NCI-H1092 treated with DMSO at 0.1 percent for 48 hours (cell line): Measurements from ENCODE around the gene SMYD3.

Experiments
- DNase-seq: peaks from one replicate; lab custom pipeline; 2025; lab: John Stamatoyannopoulos, UW

SMYD3 gene

GRCh38 chr1:246214708-246215509, 292.2 kb downstream of the SMYD3 start:
- no peak for DNase-seq

- DNase-seq = no peak
Measured at GRCh38 chr1:246213947-246214346, 293.1 kb downstream of the SMYD3 start.

GRCh38 chr1:246213502-246213901, 293.6 kb downstream of the SMYD3 start:
- no peak for DNase-seq

DNA sequence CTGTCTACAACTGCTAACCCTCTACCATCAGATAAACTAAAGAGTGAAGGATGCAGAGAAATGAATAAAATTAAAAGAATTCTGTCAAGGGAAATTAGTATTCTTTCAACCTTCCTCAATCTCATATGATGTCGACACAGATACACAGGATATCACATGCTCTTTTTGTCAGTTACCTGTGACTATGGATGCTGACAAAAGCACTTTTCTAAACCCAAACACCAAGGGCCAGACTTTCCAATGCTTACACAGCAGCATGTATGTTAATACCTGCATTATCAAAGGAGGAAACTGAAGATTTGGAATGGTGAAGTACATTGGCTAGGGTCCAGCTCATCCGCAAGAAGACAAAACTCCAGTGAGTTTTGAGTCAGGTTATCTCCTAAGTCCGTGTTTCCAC, 294.0 kb downstream of the SMYD3 start:
- no peak for DNase-seq

- DNase-seq = no peak
Measured at GRCh38 chr1:246212013-246212412, 295.1 kb downstream of the SMYD3 start.

GRCh38 chr1:246210756-246211155, 296.3 kb downstream of the SMYD3 start:
- DNase-seq = peak; percentile 83

GRCh38 chr1:246208105-246208504, 299.0 kb downstream of the SMYD3 start:
- DNase-seq = no peak

DNA sequence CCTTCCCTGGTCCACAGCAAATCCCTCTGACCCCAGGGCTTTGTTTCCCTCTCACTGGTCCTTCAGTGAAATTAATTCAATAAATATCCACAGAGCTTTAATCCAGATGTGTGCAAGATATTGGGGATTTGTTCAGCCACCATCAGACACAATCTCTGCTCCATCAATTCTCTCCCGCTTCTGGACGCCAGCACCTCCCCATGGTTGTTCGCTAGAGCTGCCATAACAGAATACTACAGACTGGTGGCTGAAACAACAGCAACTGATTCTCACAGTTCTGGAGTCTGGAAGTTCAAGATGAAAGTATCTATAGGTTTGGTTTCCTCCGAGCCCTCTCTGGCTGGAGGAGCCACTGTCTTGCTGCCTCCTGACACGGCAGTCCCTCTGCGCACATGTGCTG, 303.9 kb downstream of the SMYD3 start:
- no peak for DNase-seq

DNA sequence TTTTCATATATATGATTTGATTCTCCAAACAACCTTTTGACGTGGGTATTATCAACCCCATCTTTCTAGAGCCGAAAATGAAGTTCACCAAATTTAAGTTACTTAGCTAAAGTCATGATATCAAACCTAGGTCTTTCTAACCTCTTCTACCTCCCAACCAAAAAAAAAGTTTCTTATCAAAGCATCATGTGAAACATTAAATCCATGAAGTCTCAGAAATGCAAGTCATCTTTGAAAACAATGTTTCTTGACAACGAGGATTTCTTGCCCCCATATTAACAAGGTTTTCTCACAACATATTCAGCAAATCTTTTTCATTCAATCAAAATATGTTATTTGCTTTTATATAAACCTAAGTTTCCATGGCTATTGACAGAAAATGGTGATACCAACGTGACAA, 306.3 kb downstream of the SMYD3 start:
- no peak for DNase-seq

DNA sequence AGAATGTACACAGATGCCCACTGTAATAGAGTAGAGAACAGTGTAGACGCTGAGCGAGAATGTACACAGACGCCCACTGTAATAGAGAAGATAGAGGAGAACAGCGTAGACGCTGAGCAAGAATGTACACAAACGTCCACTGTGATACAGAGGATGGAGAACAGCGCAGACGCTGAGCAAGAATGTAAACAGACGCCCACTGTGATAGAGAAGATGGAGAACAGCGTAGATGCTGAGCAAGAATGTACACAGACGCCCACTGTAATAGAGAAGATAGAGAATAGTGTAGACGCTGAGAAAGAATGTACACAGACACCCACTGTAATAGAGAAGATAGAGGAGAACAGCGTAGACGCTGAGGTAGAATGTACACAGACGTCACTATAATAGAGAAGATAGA, 306.9 kb downstream of the SMYD3 start:
- no peak for DNase-seq

DNA sequence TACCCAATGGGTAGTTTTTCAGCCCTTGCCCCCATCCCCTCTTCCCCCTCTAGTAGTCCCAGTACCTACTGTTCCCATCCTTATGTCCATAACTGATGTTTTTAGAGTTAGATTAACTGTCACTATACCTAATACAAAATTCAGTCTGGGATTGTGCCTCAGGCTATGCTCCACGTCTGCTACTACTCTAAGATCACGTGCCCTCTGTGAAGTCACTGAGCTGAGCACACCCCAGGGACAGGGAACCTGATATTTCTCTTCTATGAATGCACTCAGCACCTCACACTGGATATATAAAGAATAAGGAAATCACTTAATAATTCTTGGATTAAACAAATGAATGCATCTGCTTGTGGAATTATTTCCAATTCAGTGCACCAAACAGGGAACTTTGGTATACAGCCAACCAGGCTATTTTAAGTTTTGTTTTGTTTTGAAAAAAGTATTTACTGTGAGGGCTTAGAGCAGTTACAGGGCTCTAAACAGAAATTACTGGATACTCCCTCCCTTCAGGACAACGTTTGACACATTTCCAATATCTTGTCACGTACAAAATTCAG, 307.9 kb downstream of the SMYD3 start:
- DNase-seq = peak; percentile 23

DNA sequence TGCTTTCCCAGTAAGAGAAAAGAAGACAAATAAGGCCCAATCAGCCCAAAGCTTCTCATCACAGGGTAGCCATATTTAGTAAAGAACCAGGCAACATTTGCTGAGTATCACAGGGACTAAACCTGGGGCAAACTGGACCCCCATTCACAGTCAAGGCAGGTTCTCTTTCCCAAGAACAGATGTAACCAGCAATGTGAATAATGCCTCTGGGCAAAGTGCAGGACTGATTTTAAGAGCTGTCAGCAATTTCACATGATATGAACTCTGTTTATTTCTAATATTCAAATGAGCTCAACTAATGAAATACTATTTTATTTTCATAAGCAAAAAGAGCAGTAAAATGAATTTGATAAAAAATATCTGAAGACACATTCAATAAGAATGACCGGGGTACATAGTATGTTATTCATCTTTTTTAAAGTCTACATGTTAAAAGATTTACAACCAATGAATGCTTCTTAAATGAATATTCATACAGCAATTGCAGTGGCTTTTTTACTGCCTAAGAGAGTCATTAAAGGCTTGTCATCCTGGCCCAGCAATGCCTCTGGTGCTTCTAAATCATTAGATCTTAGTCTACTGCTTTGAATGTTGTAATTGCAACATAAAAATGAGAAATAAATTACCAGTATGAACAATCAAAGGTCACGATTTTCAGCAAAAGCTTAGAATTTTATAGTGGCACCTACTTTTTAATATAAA, 308.8 kb downstream of the SMYD3 start:
- no peak for DNase-seq

GRCh38 chr1:246197076-246197475, 310.0 kb downstream of the SMYD3 start:
- no peak for DNase-seq

DNA sequence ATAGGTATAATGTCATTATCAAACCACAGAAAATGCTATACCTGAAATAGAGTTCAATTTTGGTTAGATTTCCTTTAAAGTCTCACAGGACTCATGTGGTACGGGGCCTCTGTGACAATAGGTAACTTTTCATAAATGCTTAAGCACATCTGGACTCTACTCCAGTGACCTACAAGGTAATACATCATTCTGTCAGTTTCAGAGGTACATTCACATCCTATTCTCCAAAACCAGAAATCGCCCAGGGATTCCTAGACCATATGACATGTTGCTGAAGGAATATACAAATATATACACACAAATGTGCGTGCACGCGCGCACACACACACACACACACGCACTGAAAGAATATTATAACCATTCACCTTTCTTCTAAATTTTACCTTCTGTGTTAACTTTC, 311.8 kb downstream of the SMYD3 start:
- no peak for DNase-seq

DNA sequence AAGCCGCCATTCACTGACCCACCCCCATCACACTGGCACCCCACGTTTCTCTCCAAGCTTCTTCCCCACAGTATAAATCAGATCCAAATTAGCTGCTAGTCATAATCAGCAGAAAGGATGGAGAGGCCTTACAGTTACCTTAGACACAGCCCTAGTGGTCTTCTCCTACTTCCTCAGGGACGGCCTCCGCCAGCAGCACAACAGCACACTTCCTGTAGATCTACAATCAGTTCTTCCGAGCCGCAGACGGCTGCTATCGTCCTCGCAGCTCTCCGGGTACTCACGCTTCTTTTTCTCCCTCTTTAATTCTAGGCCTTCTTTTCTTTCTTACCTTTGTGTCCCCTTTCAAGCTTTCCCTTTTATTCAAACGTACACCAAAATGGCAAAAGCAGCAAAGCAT, 313.5 kb downstream of the SMYD3 start:
- no peak for DNase-seq

GRCh38 chr1:246189126-246189525, 318.0 kb downstream of the SMYD3 start:
- no peak for DNase-seq

GRCh38 chr1:246187834-246188372, 319.2 kb downstream of the SMYD3 start:
- DNase-seq = no peak

GRCh38 chr1:246184503-246184902, 322.6 kb downstream of the SMYD3 start:
- DNase-seq = no peak

GRCh38 chr1:246182149-246182851, 324.8 kb downstream of the SMYD3 start:
- DNase-seq = no peak

DNA sequence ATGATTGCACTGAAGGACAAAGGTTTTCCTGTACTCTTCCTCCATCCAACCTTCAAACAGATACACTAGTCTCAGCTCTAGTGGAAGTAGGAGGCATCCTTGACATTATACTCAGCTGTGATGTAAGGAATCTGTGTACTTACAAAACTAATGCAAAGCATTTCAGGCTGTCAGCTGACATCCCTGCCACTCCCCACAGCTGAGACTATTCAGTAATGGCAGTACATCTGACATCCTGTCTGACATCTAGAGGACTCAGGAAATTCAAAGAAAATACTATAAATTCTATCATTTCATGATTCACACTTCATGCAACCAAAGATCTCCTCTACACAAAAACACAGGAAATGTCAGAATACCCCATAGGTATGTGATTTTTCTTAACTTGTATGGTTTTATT, 325.8 kb downstream of the SMYD3 start:
- DNase-seq = no peak

DNA sequence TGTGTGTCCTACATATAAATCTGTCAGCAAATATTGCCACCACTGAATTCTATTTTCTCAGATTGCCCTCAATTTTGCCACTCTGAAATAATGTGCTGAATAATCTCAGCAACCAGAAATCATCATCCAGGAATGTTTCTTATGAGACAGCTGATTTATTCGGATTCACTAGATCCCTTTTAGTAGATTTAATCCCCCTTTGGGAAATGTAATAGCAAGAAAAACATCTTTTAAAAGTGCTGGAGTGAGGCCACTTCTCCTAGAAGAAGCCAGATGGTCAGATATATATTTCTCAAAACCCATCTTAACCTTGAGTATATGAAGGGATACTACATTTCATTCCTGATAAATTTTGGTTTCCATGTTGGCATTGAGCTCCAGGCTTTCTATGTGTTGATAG, 327.7 kb downstream of the SMYD3 start:
- no peak for DNase-seq

DNA sequence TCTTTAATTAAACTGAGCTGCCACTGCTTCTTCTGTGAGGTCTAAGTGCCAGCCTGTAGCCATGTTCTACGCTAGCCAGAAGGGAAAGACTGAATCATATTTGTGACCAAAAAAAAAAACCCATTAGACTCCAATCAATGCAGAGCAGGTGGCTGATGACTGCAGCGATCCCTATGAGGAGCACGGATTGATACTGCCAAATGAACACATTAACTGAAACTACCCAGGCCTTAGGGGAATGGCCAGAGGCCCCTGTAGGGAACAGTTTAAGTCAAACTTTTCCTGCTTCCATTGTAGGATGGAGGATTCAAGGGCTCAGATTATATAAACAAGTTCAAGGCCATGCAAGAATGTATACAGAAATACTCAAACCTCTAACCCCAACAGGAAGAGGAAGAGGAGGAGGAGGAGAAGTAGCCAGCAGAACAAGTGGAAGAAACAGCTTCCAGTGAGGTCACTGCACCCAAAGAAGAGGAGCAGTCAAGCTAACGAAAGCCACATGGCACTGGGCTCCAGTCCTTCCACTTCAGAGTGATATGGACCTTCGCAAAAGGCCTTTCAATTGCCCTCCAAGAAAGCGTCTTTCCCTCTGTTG, 328.3 kb downstream of the SMYD3 start:
- no peak for DNase-seq
